SJCRH30 (cell line): ENCODE data around the gene LSP1. TPM values are rescaled to one million over a fixed set of nuclear protein-coding genes. Genes with fewer than 3 reads are reported as not detected.

Experiments
- DNase-seq, 2 experiments: peaks; one replicate each; pipeline ENCODE4 v3.0.0-alpha.2; 2015 to 2020
- H3K27ac ChIP-seq: fragments of 250-450 bp; sonication (Bioruptor Pico); 2 replicates; pipeline ENCODE4 v1.5.1; 2020; ENCODE audit warnings: mild to moderate bottlenecking, moderate library complexity
- H3K27me3 ChIP-seq: fragments of 250-450 bp; sonication (Bioruptor Pico); 2 replicates; pipeline ENCODE4 v1.5.1; 2020; ENCODE audit warnings: mild to moderate bottlenecking, moderate library complexity
- H3K36me3 ChIP-seq: fragments of 250-450 bp; sonication (Bioruptor Pico); 2 replicates; pipeline ENCODE4 v1.5.1; 2020; ENCODE audit warnings: mild to moderate bottlenecking, moderate library complexity
- H3K4me1 ChIP-seq: fragments of 250-450 bp; sonication (Bioruptor Pico); 2 replicates; pipeline ENCODE4 v1.5.1; 2020; ENCODE audit warnings: mild to moderate bottlenecking, moderate library complexity
- H3K4me3 ChIP-seq: fragments of 250-450 bp; sonication (Bioruptor Pico); 2 replicates; pipeline ENCODE4 v1.5.1; 2020; ENCODE audit warnings: mild to moderate bottlenecking, moderate library complexity
- H3K9me3 ChIP-seq: fragments of 250-450 bp; sonication (Bioruptor Pico); replicated peaks from 2 replicates; pipeline ENCODE4 v1.5.1; 2020; ENCODE audit warnings: mild to moderate bottlenecking, moderate library complexity
- total RNA-seq: library from RNA; depleted of rRNA; stranded (reverse); fragments of >200 nt; shearing (Covaris generic); gene quantifications from 2 replicates; pipeline ENCODE4 v1.2.3, GENCODE V29; 2014

The LSP1 gene
- total RNA-seq, 1 experiment from 2014 or later = 15.0 TPM

DNA sequence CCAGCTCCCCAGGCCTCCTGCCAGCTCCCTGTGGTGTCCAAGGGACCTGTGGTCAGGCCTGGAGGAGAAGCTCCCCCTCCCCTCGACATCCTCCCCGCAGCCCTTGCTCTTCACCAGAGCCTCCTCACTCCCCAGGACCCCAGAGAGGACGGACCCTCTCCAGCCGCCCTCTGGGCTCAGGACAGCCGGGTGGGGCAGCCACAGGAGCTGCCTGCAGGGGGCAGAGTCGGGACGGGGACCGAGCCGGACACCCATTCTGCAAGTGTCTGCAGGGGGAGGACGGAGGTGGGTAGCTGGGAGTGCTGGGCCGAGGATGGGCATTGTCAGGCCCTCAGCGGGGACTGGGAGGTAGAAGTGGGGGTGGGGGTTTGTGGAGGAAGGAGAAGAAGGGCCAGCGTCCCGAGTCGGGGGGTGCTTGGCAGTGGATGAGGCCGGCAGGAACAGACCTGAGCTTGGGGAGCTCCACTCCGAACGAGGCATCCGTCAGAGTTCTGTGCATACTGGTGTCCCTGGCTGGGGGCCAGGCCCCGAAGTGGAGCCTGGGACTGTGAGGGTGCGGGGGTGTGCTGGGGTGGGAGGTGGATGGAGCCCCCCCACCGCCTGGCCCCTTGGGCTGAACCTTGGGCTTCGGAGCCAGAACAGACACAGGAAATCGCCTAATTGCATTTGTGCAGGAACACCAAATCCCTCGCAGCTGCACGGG, 23.6 kb downstream of the LSP1 start:
- no peaks in the 10 kb centered on the region for H3K36me3 ChIP-seq
- H3K4me1 ChIP-seq = peaks cover 24% of the 10 kb centered on the region

GRCh38 chr11:1877211-1878136, 24.6 kb downstream of the LSP1 start:
- peaks cover 33% of the 10 kb centered on the region for H3K4me1 ChIP-seq
- no peaks in the 10 kb centered on the region for H3K27me3 ChIP-seq
- no peaks in the 10 kb centered on the region for H3K9me3 ChIP-seq
- peak overlapping the region; percentile 48 for H3K4me3 ChIP-seq
- DNase-seq = peak; percentile 46 to 66
- H3K36me3 ChIP-seq = no peaks in the 10 kb centered on the region
- peak overlapping the region; percentile 90 for H3K27ac ChIP-seq

More for the DNA sequence above, 23.6 kb downstream of the LSP1 start:
- Histone ChIP-seq H3K9me3 (no peaks in the 10 kb centered on the region), H3K27ac (peak overlapping the region; percentile 90), H3K27me3 (no peaks in the 10 kb centered on the region), H3K4me3 (peak overlapping the region; percentile 48)
- peak; percentile 86 to 87 for DNase-seq

GRCh38 chr11:1878137-1879031, 25.5 kb downstream of the LSP1 start:
- Histone ChIP-seq H3K9me3 (no peaks in the 10 kb centered on the region), H3K27me3 (no peaks in the 10 kb centered on the region), H3K4me1 (peaks cover 33% of the 10 kb centered on the region), H3K27ac (no peak overlapping the region; the same call in 1 of the 2 replicates), H3K36me3 (no peaks in the 10 kb centered on the region), H3K4me3 (no peak overlapping the region)
- peak in 1 of 2 experiments; percentile 12 for DNase-seq

GRCh38 chr11:1879342-1879940, 26.6 kb downstream of the LSP1 start:
- Histone ChIP-seq H3K27me3 (no peaks in the 10 kb centered on the region), H3K9me3 (no peaks in the 10 kb centered on the region), H3K27ac (no peak overlapping the region), H3K4me1 (peaks cover 33% of the 10 kb centered on the region), H3K36me3 (no peaks in the 10 kb centered on the region), H3K4me3 (no peak overlapping the region)
- DNase-seq = no peak

DNA sequence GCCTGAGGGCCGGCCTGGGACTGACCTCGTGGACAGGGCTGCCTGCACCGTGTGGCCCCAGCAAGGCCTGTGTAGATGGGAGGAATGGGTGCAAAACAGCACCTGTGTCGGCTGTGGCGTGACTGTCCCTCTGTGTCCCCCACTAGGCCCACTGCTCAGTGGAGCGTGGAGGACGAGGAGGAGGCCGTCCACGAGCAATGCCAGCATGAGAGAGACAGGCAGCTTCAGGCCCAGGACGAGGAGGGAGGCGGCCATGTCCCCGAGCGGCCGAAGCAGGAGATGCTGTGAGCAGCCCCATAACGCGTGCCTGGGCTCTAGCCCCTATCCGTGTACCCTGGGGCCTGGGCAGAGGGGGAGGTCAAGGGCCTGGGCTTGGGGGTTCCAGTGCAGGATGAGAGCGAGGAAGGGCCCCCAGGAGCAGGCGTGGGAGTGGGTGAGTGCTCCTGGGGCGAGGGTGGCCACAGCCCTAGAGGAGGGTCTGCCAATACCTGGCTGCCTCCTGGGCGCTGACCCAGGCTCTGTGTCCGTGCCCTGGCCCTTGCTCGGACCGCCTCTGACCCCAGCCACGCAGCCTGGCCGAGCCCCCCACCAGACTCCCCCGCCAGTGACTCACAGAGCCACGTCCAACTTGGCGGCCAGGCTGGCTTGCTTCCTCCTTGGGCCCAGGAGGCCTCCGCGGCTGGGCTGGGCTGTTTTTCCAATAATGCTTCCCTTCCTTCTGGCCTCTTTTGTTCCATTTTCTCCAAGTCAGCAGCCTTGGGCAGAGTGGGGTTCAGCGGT, 27.2 kb downstream of the LSP1 start:
- Histone ChIP-seq H3K36me3 (no peaks in the 10 kb centered on the region), H3K27ac (0 out of 2 replicates have a peak overlapping the region, but pooled peaks have one; percentile 4), H3K4me3 (no peak overlapping the region), H3K4me1 (peaks cover 29% of the 10 kb centered on the region), H3K27me3 (no peaks in the 10 kb centered on the region), H3K9me3 (no peaks in the 10 kb centered on the region)
- no peak for DNase-seq

DNA sequence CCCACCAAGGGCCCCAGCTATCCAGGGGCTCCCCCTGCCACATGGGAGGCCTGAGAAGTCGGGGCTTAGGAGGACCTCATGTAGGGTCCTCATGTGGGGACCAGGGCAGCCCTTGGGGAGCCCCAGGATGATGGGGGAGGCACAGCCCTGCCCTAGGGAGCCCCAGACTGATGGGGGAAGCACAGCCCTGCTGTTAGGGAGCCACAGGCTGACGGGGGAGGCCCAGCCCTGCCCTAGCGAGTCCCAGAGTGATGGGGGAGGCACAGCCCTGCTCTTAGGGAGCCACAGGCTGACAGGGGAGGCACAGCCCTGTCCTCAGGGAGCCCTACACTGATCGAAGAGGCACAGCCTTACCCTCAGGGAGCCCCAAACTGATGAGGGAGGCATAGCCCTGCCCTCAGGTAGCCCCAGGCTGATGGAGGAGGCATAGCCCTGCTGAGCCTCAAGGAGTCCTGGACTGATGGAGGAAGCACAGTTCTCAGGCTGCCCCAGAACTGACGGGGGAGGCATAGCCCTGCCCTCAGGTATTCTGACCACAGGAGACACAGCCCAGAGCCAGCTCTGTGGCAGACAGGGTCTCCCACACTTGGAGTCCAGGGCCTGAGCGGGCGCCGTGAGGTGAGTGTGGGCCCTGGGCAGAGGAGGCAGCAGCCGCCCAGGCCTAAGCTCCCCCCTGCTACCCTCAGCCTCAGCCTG, 28.0 kb downstream of the LSP1 start:
- Histone ChIP-seq H3K4me3 (no peak overlapping the region), H3K36me3 (no peaks in the 10 kb centered on the region), H3K9me3 (no peaks in the 10 kb centered on the region), H3K27ac (0 out of 2 replicates have a peak overlapping the region, but pooled peaks have one; percentile 4), H3K4me1 (peaks cover 26% of the 10 kb centered on the region), H3K27me3 (no peaks in the 10 kb centered on the region)
- DNase-seq = no peak

DNA sequence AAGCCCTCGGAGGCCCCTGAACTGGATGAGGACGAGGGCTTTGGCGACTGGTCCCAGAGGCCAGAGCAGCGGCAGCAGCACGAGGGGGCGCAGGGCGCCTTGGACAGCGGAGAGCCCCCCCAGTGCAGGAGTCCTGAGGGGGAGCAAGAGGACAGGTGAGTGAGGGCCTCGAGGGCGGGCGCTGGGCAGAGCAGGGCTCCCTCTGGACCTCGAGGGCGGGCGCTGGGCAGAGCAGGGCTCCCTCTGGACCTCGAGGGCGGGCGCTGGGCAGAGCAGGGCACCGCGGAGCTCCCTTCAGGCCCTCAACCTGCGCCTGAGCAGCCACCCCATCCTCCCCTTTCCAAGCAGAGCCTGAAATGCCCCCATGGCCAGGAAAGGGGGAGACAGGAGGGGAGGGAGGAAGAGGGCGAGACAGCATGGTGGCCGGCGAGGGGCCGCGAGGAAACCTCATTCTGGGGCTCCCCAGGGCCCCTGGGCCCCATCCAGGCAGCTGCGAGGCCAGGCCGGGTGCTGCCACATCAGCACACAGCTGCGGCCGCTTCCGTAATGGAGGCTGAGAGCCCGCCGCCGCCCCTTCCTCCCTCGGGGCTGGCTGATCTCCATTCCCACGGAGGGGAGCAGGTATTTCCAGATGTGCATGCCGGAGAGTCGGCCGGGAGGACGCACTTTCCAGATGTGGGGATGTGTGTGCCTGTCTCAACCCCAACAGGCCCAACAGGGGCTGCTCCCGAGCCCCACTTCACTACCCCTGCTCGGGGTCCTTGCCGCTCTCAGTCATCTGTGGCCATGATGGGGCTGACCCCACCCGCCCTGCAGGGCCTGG, 28.8 kb downstream of the LSP1 start:
- Histone ChIP-seq H3K9me3 (no peaks in the 10 kb centered on the region), H3K36me3 (no peaks in the 10 kb centered on the region), H3K27me3 (no peaks in the 10 kb centered on the region), H3K27ac (peak overlapping the region; percentile 11; the same call in 1 of the 2 replicates), H3K4me3 (no peak overlapping the region), H3K4me1 (peaks cover 23% of the 10 kb centered on the region)
- peak; percentile 50 to 57 for DNase-seq

GRCh38 chr11:1882265-1883238, 29.7 kb downstream of the LSP1 start:
- Histone ChIP-seq H3K9me3 (no peaks in the 10 kb centered on the region), H3K4me3 (no peak overlapping the region), H3K36me3 (no peaks in the 10 kb centered on the region), H3K27me3 (no peaks in the 10 kb centered on the region), H3K27ac (peak overlapping the region; percentile 11; the same call in 1 of the 2 replicates), H3K4me1 (peaks cover 19% of the 10 kb centered on the region)
- DNase-seq = peak; percentile 82 to 89

GRCh38 chr11:1883346-1884302, 30.7 kb downstream of the LSP1 start:
- Histone ChIP-seq H3K4me1 (peaks cover 12% of the 10 kb centered on the region), H3K9me3 (no peaks in the 10 kb centered on the region)
- no peak for DNase-seq

DNA sequence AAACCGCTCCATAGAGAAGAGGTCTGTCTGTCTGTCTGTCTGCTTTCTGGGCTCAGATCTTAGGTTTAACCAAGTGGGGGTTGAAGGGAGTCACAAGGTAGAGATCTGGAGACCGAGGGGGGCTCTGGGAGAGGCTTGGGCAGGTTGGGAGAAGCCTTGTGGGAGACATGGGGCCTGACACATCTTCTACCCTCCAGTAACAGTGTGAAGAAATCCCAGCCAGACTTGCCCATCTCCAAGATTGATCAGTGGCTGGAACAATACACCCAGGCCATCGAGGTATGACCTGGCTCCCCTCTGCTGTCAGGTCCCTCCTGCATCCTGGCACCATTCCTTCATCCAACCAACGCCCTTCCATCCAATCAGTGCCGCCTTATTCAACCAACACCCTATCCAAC, 31.4 kb downstream of the LSP1 start:
- Histone ChIP-seq H3K27ac (no peak overlapping the region), H3K4me1 (peaks cover 12% of the 10 kb centered on the region), H3K4me3 (no peak overlapping the region), H3K27me3 (no peaks in the 10 kb centered on the region), H3K9me3 (no peaks in the 10 kb centered on the region), H3K36me3 (no peaks in the 10 kb centered on the region)
- DNase-seq = no peak

More at GRCh38 chr11:1883346-1884302, 30.7 kb downstream of the LSP1 start:
- Histone ChIP-seq H3K36me3 (no peaks in the 10 kb centered on the region), H3K27me3 (no peaks in the 10 kb centered on the region), H3K27ac (no peak overlapping the region), H3K4me3 (no peak overlapping the region)
